ENCODE data around the gene CRKL. TPM values are rescaled to one million over a fixed set of nuclear protein-coding genes. Genes with fewer than 3 reads are reported as not detected.

Gene CRKL
- total RNA-seq, 1 donor from 2014 or later = 78.2 TPM

DNA sequence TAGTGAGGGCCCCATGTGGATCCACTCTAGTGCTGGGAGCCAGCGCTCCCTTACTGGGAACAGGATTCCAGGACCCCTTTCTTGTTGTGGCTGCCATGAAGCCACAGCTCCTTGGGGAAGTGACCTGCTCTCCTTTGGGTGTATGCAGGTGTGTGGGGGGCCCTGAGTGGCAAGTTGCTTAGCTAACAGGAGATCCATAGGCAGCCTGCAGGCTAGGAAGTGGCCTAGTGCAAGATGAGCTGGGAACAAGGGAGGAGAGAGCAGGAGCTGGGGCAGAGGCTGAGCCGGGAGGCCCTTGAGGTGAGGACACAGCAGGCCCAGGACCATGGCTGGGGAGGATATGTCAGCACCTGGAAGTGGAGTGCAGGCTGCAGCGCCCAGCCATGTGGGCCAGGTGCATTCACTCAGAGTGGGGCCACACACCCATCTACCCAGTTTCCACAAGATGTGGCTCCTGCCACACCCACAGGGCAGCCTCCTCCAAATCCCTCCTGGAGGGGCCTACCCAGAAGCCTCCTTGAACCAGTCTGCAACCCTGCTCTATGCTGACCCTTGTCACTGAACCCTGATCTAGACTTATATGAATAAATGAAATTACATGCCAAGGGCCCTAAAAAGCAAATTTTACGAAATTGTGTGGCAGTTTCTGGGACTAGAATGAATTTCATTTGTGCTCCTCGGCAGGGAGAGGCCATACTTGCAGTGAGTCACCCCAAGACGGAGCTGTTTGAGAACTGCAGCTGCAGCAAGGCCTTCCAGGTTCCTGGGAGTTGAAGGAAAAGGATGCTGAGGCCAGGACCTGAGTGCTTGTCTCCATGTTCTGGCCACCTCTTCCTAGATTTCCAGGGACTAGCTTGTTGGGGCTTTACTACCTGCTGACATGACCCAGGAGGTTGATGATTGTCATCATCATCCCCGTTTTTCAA lies 81.5 kb downstream of the CRKL start:
- peaks cover 10% of the 10 kb centered on the region for H3K36me3 Mint-ChIP-seq (ENCODE audit: low read depth)
- H3K9me3 Mint-ChIP-seq = no peaks in the 10 kb centered on the region
- no peak overlapping the region for H3K27ac Mint-ChIP-seq
- peaks cover 8% of the 10 kb centered on the region for H3K4me1 Mint-ChIP-seq (ENCODE audit: low read depth)
- no peaks in the 10 kb centered on the region for H3K27me3 Mint-ChIP-seq (ENCODE audit: insufficient read depth)
- intact Hi-C loops (cut with micrococcal nuclease) = no loop called here
- H3K4me3 Mint-ChIP-seq = no peak overlapping the region
- no peak for DNase-seq (ENCODE audit: low spot score)

DNA sequence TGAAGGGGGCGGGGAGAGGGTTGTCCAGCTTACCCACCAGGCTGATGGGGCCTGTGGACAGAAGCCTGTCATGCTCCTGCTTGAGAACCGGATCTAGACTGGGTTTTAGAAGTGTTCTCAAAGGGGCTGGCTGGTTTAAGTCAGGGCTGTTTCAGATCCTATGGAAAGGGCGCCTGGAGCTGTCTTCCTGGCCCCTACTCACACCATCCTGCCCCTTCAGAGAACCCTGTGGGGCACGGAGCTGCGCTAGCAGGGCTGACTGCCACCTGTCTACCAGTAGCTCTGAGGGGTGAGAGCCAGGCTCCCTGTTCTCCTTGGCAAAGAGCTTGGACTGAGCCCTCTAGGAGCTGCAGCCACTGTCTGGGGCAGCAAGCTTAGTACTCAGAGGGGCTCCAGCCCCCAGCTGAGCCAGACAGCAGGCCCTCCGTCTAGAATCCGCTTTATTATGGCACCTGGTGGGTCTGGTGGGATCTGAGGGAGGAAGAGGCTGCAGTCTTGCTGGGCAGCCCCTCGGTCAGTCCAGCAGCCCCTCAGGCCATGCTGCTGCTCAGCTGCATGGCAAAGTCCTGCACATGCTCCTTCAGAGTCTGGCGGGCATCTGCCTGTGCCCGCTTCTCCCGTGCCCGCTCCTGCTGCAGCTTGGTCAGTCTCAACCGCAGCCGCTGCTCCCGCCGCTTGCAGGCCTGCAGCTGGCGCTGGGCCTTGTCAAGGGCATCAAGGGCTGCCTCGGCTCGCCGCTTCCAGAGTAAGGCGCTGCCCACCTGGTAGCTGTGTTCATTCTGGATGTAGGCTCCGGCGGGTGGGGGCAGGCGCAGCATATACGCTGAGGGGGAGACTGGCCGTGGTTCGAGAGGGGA lies 82.4 kb downstream of the CRKL start:
- H3K27me3 Mint-ChIP-seq (ENCODE audit: insufficient read depth) = no peaks in the 10 kb centered on the region
- peaks cover 8% of the 10 kb centered on the region for H3K4me1 Mint-ChIP-seq (ENCODE audit: low read depth)
- H3K27ac Mint-ChIP-seq = no peak overlapping the region
- intact Hi-C loops (cut with micrococcal nuclease) = loop anchor here (5.0 to 10.0 kb wide), 5 partner anchors 37 to 885 kb away; partner anchors contain the start of genes DGCR6L, MED15, RANBP1 and SDF2L1
- H3K9me3 Mint-ChIP-seq = no peaks in the 10 kb centered on the region
- H3K4me3 Mint-ChIP-seq = peak overlapping the region; percentile 89
- peaks cover 10% of the 10 kb centered on the region for H3K36me3 Mint-ChIP-seq (ENCODE audit: low read depth)
- DNase-seq (ENCODE audit: low spot score) = no peak

DNA sequence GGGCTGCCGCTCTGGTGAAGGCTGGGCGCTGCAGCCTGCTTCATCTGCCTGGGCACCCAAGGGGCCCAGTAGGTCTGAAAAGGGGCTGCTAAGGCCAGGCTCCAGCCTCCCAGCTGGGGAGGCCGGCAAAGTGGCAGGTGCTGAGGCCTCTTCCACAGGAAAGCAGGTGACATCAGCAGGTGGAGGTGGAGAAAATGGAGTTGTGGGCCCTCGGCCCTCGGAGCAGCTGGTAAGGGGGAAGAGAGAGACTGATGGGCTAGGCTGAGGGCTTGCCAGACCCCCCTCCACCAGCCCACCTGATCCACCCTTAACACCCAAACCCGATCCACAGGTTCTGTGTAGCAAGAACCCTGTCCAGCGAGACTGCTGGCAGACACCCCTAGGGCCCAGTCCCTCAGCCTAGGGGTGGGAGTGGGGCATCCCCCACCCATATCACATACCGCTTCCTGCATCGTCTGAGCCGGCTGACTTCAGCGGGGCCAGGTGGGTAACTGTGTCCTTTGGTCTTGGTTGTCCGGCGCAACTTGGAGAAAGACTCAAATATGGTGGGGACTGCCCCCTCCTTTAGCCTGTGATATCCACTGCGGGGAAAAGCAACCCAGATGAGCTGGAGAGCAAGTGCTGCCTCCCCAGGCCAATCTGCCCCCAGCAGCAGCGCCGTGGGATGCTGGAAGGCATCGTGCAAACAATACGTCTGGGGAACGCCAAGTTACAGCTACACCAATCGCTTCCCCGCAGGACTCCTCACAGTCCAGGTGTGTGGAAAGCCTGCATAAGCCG lies 83.2 kb downstream of the CRKL start:
- intact Hi-C loops (cut with micrococcal nuclease) = loop anchor here (5.0 to 10.0 kb wide), 5 partner anchors 38 to 886 kb away; partner anchors contain the start of genes DGCR6L, MED15, RANBP1 and SDF2L1
- Mint-ChIP-seq H3K27me3 (ENCODE audit: insufficient read depth) (no peaks in the 10 kb centered on the region), H3K36me3 (ENCODE audit: low read depth) (peaks cover 8% of the 10 kb centered on the region), H3K9me3 (no peaks in the 10 kb centered on the region), H3K27ac (peak overlapping the region; percentile 52), H3K4me3 (peak overlapping the region; percentile 89), H3K4me1 (ENCODE audit: low read depth) (peaks cover 8% of the 10 kb centered on the region)
- no peak for DNase-seq (ENCODE audit: low spot score)

DNA sequence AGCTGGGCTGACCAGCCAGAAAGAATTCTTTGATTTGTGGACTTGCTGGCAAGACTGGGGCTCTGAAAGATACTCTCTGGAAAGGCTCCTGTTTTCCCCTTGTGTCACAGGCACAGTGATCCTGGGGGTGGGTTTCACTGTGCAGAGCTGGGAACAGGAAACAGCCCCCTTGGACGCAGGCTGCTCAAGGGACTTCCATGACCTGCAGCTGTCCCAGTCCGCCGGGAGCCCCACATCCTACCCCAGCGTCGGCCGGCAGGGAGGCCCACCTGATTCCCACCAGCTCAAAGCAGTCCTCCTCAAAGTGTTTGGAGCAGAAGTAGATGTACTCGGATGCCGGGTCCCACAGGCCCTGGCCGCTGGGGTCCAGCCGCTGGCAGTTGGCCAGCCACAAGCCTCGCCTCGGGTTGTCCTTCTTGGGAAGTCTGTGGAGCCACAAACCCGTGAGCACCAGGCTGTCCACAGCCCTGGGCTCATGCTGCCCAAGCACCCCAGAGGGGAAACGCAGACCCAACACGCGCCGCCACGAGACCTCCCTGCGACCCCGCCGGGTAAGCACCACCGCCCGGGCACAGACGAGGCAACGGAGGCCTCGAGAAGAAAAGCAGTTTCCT lies 83.9 kb downstream of the CRKL start:
- Mint-ChIP-seq H3K4me1 (ENCODE audit: low read depth) (peaks cover 8% of the 10 kb centered on the region), H3K4me3 (peak overlapping the region; percentile 89), H3K27ac (peak overlapping the region; percentile 99), H3K27me3 (ENCODE audit: insufficient read depth) (no peaks in the 10 kb centered on the region), H3K9me3 (no peaks in the 10 kb centered on the region), H3K36me3 (ENCODE audit: low read depth) (peaks cover 8% of the 10 kb centered on the region)
- intact Hi-C loops (cut with micrococcal nuclease) = loop anchor here (1.0 to 10.0 kb wide), 7 partner anchors 39 to 886 kb away; partner anchors contain the start of genes DGCR6L, MED15, PI4KA and RANBP1
- no peak for DNase-seq (ENCODE audit: low spot score)

DNA sequence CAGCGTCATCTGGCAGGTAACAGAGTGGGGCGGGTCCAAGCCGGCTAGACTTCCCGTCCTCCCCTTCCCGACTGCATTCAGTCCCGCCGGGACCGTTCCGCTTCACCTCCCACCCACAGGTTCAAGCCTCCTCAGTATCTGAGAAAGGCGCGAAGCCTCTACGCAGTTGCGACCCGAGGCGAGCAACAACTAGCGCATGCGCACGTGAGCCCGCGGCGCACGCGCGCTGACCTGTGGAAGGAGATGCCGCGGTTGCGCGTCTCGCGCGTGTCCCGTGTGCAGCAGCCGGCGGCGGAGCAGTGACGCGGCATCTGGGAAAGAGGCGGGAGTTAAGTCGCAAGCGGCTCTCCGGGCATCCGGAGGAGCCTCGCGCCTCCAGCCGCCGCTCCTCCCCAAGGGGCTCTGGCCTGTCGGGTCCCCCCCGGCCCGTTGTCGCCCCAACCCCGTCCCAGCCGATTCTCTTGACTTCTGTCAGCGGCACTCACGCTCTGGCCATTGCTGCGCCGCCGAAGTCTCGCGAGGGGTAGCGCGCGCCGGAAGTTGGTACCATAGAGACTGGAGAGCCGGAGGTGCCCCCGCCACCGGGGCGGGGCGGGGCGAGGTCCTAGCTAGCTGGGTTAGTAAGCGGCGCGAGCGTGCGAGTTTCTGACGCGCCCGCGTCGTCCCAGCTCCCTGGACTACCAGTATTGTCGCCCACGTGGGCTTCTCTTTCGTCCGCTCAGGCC lies 84.6 kb downstream of the CRKL start, which contains the start of gene THAP7:
Gene THAP7, minus strand, starts transcription at position 518 of the 725 bp plus-strand sequence. Its CDS starts 207 bp downstream, at position 311.
- intact Hi-C loops (cut with micrococcal nuclease) = loop anchor here (1.0 to 10.0 kb wide), 9 partner anchors 13 to 887 kb away; partner anchors contain the start of genes DGCR6L, LZTR1, MED15 and PI4KA
- Mint-ChIP-seq H3K27me3 (ENCODE audit: insufficient read depth) (no peaks in the 10 kb centered on the region), H3K36me3 (ENCODE audit: low read depth) (peaks cover 8% of the 10 kb centered on the region), H3K27ac (peak within 1 kb of the TSS; percentile 99), H3K4me3 (peak within 1 kb of the TSS; percentile 89), H3K9me3 (no peaks in the 10 kb centered on the region), H3K4me1 (ENCODE audit: low read depth) (peaks cover 8% of the 10 kb centered on the region)
- DNase-seq (ENCODE audit: low spot score) = peak; percentile 92

Other genes with a start within 250 kb of the CRKL start
- not detected in 2 replicates for gene SERPIND1, start 143.3 kb upstream of the CRKL start, total RNA-seq
- 80.4 and 84.7 TPM in 2 replicates for gene PI4KA, start 58.6 kb upstream of the CRKL start, total RNA-seq
- 24.6 and 27.7 TPM in 2 replicates for gene SNAP29, start 58.4 kb upstream of the CRKL start, total RNA-seq
- 0.88 and 0.93 TPM in 2 replicates for gene AIFM3, start 49.8 kb downstream of the CRKL start, total RNA-seq
- gene LZTR1, start 64.9 kb downstream of the CRKL start, total RNA-seq = 81.9 and 87.5 TPM in 2 replicates
- 35.1 and 36.8 TPM in 2 replicates for gene THAP7, start 84.7 kb downstream of the CRKL start, total RNA-seq
- gene P2RX6, start 97.8 kb downstream of the CRKL start, total RNA-seq = 0.18 and 0.22 TPM in 2 replicates
- gene SLC7A4, start 115.2 kb downstream of the CRKL start, total RNA-seq = not detected in 2 replicates
- not detected in 2 replicates for gene LRRC74B, start 128.5 kb downstream of the CRKL start, total RNA-seq